Stimulated activated CD8-positive, alpha-beta memory T cell treated with anti-CD3 and anti-CD28 coated beads, Interleukin-4, amount 100 ng/mL, for 4 hours (primary cell): Measurements from ENCODE around the gene HLA-DOA.

Experiments used
- DNase-seq, 2 donors: peaks; one replicate each; pipeline ENCODE4 v3.0.0-alpha.2; 2020; ENCODE audit warnings: low read depth in 2 of 2, low spot score in 1 of 2

The HLA-DOA gene

GRCh38 chr6:33008944-33009861, at the start of gene HLA-DOA:
Gene HLA-DOA (minus strand): TSS chr6:33009591.
- DNase-seq: peak in 1 of 2 donors; percentile 16

GRCh38 chr6:33057222-33058150, 48.1 kb upstream of the HLA-DOA start:
- no peak for DNase-seq

DNA sequence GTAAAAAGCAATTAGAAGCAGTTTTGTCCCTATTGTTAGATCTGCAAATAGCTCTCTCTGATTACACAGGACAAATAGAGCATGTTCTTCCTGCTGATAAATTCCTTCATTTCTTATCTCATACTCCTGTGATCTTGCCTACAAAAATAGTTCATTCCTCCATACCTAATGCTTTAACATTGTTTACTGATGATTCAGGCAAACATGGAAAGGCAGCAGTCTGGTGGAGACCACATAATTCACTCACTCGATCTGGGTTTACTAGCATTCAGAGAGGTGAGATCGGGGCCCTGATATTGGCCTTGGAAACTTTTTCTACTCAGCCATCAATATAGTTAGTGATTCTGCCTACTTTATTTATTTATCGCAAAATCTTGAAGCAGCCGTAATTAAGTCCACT, 43.8 kb upstream of the HLA-DOA start:
- no peak for DNase-seq

DNA sequence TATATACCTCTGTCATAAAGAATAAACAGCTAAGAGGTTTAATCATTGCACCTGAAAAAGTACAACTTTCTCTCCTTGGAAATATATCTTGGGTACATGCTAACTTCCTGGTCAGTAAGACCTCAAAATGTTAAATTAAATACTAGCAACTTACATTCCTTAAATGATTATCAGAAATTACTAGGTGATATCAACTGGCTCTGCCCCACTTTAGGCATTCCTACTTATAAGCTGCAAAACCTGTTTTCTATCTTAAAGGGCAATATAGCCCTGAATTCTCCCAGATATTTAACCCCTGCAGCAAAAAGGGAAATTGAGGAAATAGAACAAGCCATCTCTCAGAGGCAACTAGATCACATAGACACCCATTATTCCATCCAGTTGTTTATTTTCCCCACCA, 43.2 kb upstream of the HLA-DOA start:
- DNase-seq: no peak

GRCh38 chr6:33050014-33050810, 40.8 kb upstream of the HLA-DOA start:
- no peak for DNase-seq

DNA sequence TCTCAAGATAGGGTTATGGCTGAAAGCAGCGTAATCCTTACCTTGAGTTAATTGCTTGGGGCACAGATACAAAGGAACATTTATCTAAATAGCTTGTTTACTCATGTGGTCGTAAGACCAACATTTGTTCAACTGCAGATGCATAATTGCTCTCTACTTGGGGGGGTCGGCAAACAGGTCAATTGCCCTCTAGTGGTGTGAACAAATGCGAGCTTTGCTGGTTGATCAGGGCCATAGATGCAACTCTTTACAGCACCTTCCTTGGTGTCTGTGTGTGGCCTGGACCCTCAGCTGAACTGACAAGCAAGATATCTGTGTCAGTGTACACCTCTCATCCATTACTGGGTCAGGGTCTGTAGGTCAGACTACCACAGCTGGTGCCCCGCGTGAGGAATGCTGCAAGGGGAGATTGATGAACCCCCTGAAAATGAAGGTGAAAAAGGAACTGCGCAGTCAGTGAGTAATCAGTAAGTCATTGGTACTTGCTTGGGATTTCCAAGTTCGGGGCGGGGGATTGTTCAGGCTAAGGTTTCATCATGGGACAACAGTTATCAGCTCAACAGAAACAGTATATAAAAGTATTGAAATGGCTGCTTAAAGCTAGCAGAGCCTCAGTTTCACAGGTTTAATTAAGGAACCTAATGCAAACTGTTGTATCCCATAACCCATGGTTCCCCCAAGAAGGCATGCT, 40.1 kb upstream of the HLA-DOA start:
- DNase-seq: no peak

GRCh38 chr6:33040157-33040556, 30.8 kb upstream of the HLA-DOA start:
- DNase-seq: no peak

- DNase-seq: no peak
Observed at GRCh38 chr6:33036535-33036934, 27.1 kb upstream of the HLA-DOA start.

GRCh38 chr6:33034554-33034953, 25.2 kb upstream of the HLA-DOA start:
- no peak for DNase-seq

- no peak for DNase-seq
Observed at GRCh38 chr6:33030245-33030644, 20.9 kb upstream of the HLA-DOA start.

DNA sequence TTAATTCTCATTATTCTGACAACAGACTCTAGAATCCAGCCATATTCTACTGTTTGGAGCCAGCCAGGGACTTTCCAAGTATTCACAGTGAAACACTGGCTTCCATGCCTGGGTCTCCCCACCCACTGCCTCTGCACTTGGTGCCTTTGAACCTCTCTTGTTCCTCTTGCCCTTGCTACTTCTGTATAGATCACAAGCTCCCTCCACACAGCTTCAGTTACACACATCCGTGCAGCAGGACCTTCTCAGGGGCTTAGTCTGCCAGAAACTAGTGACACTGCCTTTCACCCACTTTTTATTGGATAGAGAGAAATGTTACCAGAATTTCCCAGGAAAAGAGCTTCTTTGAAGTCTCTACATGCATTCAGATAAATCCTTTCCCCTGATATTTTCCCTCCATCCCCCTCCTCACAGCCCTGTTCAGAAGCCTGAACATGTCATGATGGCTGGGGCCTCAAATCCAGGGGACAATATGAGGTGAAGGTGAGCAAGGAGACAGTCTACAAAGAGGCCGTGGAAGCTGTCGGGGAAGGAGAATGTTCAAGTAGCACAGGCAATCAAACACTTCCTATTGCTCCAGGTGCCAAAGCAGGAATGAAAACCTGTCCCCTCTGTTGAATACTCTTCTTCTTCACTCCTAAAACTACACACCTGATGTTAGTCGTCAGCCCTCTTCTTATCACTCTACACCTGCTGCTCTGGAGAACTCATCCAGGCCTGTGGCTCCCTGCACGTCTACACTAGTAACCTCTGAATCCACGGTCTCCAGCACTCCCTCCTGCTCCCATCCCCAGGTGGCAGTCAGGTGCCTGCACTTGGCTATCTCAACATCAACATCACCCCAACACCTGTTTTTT, 20.2 kb upstream of the HLA-DOA start:
- DNase-seq: no peak

- DNase-seq: no peak
Observed at GRCh38 chr6:33028220-33028849, 18.9 kb upstream of the HLA-DOA start.

- DNase-seq: no peak
Observed at GRCh38 chr6:33024521-33024920, 15.1 kb upstream of the HLA-DOA start.

- no peak for DNase-seq
Observed at GRCh38 chr6:33023536-33023935, 14.1 kb upstream of the HLA-DOA start.

- no peak for DNase-seq
Observed at GRCh38 chr6:33021917-33022316, 12.5 kb upstream of the HLA-DOA start.

DNA sequence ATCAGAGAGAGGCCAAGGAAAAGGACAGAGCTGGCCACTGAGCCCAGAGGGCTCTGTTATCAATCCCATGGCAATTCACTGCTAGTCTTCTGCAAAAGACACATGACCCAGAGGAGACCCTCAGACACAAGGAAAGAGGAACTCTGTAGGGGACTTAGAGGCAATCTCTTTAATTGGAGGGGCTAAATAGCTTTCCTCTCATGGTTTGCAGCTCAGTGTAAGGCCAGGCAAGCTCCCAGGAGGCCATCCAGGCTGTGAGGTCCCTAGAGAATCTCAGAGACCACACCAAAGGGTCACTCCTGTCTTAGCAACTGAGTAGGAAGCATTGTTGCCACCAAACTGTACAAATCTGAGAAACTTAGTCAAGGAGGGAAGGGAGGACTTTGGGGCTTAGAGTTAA, 10.0 kb upstream of the HLA-DOA start:
- no peak for DNase-seq

DNA sequence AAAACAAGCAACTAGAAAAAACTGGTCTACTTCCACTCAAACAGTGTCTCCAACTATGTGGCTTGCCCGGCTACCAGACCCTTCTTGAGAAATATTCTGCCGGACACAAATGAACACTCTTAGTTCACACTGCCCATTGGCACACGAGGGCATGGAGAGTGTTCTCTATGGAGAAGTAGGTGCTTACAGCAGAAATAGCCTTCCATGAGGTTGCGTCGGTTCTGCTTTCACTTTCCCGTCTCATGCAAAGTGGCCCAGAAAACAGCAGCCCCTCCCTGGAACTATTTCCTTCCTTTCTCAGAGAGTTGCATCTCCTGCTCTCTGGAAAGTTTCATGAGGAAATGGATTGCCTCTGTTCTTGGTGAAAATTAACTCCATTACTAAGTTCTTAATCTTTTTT, 9.5 kb upstream of the HLA-DOA start:
- DNase-seq: peak in 1 of 2 donors; percentile 18

GRCh38 chr6:33018418-33018817, 9.0 kb upstream of the HLA-DOA start:
- DNase-seq: no peak

GRCh38 chr6:33017694-33018353, 8.4 kb upstream of the HLA-DOA start:
- DNase-seq: no peak
